Nucleus accumbens (tissue), 56 donors: Measurements from ENCODE around the gene SOX15.
"Not testable (repeated sequence)": the region's sequence is repeated elsewhere in the genome, so short reads cannot be mapped to it uniquely, and the experiment has no call there.

Experiments
- DNase-seq, 56 donors: peaks; one replicate each; lab custom pipeline; 2025; lab: John Stamatoyannopoulos, UW

SOX15 gene

GRCh38 chr17:7611635-7612293, 21.9 kb upstream of the SOX15 start:
- no peak for DNase-seq

DNA sequence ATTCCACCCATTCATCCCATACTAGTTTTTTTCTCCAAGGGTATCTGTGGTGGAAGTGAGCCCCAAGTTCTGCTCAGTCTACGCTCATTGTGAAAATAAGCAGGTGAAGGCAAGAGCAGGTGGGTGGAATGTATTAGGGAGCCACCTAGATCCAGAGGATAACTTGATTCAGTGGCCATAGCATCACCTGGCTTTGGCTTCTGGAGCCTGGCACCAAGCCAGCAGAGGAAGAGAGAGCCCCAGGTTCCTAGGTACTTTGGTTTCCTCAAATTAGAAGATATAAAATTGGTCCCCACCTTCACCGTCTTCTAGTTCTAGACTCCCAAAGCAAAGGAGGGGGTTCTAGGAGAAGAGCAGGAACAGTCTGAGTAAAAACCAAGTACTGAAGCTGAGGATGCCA, 20.7 kb upstream of the SOX15 start:
- no peak for DNase-seq

- DNase-seq: no peak
Observed at GRCh38 chr17:7606280-7606679, 16.4 kb upstream of the SOX15 start.

GRCh38 chr17:7597561-7597960, 7.7 kb upstream of the SOX15 start:
- DNase-seq: not testable (repeated sequence)

DNA sequence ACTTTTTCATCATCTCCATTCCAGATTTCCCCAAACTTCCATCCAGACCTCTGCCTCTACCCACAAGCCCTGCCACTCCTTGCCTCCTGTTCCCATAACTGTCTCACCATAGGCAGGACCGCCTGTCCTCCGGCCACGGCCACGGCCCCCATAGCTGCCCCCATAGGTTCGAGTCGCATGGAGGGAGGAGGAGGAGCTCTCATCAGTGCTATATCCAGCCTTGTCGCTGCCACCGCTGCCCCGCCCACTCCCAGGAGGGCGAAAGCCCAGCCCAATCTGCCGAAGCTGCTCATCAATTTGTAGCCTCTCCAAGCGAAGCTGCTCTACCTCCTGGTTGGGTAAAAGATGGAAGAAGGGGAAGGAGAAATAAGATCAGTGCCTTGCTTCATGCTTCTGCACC, 3.4 kb upstream of the SOX15 start:
- no peak for DNase-seq

- no peak for DNase-seq
Observed at GRCh38 chr17:7592422-7593021, 2.6 kb upstream of the SOX15 start.

DNA sequence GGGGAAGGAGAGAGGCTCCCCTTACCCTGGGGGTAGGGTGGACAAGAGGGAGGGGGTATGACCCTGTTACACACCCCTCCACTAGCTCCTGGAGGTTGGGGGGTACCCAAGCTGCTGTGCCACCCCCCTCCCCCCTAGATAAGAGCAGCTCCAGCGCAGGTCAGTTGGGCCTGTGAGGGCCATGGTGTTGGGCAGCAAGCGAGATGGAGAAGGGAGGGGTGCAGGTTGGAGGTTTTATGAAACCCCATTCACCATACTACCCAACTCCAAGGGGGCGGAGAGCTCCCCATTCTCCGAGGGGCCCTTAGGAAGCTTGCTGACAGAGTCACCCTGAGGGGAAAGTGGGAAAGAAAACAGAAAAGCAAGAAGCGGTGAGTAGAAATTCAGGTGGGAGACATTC, 1.7 kb upstream of the SOX15 start:
- no peak for DNase-seq

DNA sequence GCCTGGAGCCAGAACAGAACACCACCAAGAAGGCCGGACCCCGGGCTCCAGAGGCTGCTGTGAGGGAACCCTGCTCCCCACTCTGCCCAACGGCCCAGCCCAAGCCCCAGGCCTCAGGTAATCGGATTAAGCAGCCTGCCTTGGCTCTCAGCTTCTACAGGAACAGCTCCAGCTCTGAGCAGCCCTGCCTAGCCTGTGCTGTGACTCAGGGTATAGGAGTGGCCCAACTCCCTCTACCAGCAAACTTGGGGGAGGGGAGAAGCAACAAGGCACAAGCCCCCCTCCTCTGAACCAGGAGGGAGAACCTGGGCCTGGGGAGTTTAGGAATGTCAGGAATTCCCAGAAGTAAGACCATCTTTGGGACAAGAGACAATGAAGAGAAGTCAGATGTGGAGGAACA, 849 bp upstream of the SOX15 start:
- DNase-seq: no peak

DNA sequence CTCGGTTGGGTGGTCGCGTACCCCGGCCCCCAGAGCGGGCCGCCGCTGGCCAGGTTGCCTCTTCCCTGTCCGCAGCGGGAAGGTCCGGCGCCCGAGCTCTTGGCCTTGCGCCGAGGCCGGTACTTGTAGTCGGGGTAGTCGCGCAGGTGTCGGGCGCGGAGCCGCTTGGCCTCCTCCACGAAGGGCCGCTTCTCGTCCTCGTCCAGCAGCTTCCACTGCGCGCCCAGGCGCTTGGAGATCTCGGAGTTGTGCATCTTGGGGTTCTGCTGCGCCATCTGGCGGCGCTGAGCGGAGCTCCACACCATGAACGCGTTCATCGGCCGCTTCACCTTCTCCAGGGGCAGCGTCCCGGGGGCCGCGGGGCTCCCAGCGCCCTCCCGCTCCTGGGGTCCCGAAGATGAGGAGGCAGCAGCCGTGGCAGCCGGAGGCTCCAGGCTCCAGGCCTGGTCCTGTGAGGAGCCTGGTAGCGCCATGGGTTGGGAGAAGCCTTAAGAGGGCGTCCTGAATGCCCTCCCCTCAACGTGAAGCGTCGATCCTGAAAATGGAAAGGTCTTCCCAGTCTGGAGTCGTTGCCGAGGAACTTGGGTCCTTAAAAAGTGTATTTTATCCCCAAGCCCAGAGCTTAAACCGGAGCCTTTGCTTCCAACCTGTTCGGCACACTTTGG, 558 bp downstream of the SOX15 start:
- DNase-seq: peak in 53 of 56 donors; percentile 29 to 92 (median 67)

DNA sequence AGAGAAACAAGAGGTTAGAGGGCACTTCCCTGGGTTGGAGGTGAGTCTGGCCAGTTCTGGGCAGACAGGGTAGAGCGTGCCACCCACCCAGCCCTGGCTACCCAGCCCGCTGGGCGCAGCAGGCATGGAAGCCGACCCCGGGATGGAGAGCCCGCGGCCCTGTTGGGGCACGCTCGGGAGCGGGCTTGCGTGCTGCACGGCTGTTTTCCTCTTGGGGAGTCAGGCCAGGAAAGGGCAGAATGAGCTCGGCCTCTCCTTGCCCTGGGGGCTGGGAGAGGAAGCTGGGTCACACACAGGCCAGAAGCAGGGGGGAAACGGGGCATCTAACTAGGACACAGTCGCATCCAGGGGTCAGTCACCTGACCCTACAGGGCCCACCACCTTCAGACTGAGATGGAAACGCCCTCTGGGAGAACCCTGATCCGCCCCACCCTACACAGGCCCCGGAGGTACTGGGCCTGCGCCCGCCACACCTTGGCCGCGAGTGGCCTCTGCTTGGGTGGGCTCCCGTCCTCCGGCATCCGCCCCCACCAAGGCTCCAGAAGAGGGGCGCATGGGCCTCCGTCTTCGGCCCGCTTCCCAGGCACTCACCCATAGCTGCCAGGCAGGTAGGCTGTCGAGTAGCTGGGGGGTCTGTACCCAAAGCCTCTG, 1.2 kb downstream of the SOX15 start:
- peak in 1 of 56 donors; percentile 38 for DNase-seq

GRCh38 chr17:7587420-7588151, 2.3 kb downstream of the SOX15 start:
- DNase-seq: peak in 3 of 56 donors; percentile 18 to 23 (median 23)

DNA sequence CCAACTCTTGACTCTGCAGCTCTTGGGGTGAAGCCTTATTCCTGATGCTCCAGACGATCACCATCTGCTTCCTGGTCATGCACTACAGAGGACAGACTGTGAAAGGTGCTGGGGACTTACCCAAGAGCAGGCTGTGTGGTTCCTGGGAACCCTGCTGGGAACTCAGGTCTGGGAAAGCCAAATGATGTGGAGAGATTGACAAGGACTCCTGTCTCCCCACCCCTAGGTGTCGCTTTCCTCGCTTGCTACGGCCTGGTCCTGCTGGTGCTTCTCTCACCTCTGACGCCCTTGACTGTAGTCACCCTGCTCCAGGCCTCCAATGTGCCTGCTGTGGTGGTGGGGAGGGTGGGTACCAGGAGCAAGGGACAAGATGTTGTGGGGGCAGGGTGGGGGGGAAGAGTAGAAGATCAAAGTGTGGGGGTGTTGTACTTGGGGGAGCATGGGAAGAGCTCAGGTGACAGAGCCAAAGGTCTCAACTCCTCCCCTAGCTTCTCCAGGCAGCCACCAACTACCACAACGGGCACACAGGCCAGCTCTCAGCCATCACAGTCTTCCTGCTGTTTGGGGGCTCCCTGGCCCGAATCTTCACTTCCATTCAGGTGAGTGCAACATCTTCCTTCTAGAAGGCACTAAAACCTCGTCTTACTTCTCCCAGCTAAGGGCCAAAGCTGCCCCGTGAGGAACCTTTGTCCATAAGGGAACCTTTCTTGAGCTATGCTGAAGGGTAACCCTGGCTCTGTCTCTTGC, 3.0 kb downstream of the SOX15 start:
- DNase-seq: no peak

GRCh38 chr17:7583253-7584109, 6.4 kb downstream of the SOX15 start, which contains the start of gene MPDU1:
Gene MPDU1 (plus strand): TSS chr17:7583852. CDS start chr17:7583863, 11 bp downstream.
- DNase-seq: peak; percentile 66 to 100 (median 95)

GRCh38 chr17:7582396-7583252, 7.3 kb downstream of the SOX15 start:
- DNase-seq: peak in 3 of 56 donors; percentile 45 to 63 (median 57)

- peak in 1 of 56 donors; percentile 12 for DNase-seq
Observed at GRCh38 chr17:7580604-7581575, 9.0 kb downstream of the SOX15 start.

DNA sequence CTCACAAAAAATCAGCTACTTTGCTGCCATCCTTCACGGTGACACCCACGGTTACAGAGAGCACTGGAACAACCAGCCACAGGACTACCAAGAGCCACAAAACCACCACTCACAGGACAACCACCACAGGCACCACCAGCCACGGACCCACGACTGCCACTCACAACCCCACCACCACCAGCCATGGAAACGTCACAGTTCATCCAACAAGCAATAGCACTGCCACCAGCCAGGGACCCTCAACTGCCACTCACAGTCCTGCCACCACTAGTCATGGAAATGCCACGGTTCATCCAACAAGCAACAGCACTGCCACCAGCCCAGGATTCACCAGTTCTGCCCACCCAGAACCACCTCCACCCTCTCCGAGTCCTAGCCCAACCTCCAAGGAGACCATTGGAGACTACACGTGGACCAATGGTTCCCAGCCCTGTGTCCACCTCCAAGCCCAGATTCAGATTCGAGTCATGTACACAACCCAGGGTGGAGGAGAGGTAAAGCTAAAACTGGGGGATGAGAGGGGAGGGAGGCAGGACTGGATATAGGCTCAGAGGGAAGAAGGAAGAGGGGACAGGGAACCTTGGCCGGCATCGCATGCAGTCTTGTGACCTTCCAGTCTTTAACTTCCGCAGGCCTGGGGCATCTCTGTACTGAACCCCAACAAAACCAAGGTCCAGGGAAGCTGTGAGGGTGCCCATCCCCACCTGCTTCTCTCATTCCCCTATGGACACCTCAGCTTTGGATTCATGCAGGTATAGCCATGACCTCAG, 9.9 kb downstream of the SOX15 start:
- DNase-seq: no peak
